HepG2 (cell line): ENCODE data around the gene SAPCD2. TPM values are rescaled to one million over a fixed set of nuclear protein-coding genes. Genes with fewer than 3 reads are reported as not detected.

Experiments
- ATAC-seq: fragments of 200-7000 bp; cut with Tn5 transposase; 3 replicates; pipeline ENCODE4 v1.9.1; 2020; ENCODE audit warnings: mild to moderate bottlenecking, moderate library complexity
- BruUV-seq: library from RNA; stranded (reverse); fragments of 400-500 nt; replicated peaks from 2 replicates; lab custom pipeline; 2021; lab: Mats Ljungman, UMichigan
- CTCF ChIA-PET: fragments of 300-600 bp; formaldehyde crosslinking; extraction: SDS; loops from one replicate; lab custom pipeline; 2021; ENCODE audit warnings: low total read pairs, inconsistent platforms, low intra/inter-chr PET ratio; lab: Yijun Ruan, JAX
- POLR2A ChIA-PET: fragments of 350-600 bp; sonication (Branson Sonifier 250); formaldehyde crosslinking; loops from one replicate; lab custom pipeline; 2020; ENCODE audit warnings: antibody characterized with exemption, inconsistent platforms; lab: Yijun Ruan, JAX
- DNase-seq: peaks from one replicate; pipeline ENCODE4 v3.0.0-alpha.2; 2015; ENCODE audit warnings: low spot score
- FAIRE-seq: peaks from 3 replicates; lab custom pipeline; 2011; peaks lifted over from hg19 to GRCh38; lab: Jason Lieb, UNC
- H2AFZ ChIP-seq: one replicate; pipeline ENCODE4 v1.6.1; 2011; ENCODE audit warnings: low read length, inconsistent platforms
- H3K27ac ChIP-seq: fragments of 300-600 bp; 3 replicates; pipeline ENCODE4 v1.8.0; 2011; ENCODE audit warnings: mixed run types, mild to moderate bottlenecking, mixed read lengths, low read length, inconsistent platforms; ENCODE audit not compliant: insufficient read depth; ENCODE audit errors: extremely low read length
- H3K27me3 ChIP-seq, 2 experiments: fragments of 200-600 bp in 1 of 2; 2 replicates in 1 of 2; 3 replicates in 1 of 2; pipeline versions ENCODE4 v1.6.0 to v1.8.0; 2011; ENCODE audit warnings: low read length in 2 of 2, mild to moderate bottlenecking in 2 of 2, moderate library complexity in 2 of 2, inconsistent platforms in 1 of 2; ENCODE audit not compliant: insufficient read depth in 2 of 2, control insufficient read depth in 1 of 2
- H3K36me3 ChIP-seq, 2 experiments: fragments of 200-600 bp in 1 of 2; replicated peaks in 1 of 2; 2 replicates in 1 of 2; 3 replicates in 1 of 2; pipeline versions ENCODE4 v1.5.1 to v1.8.0; 2011; ENCODE audit warnings: low read length in 2 of 2, inconsistent platforms in 1 of 2; ENCODE audit not compliant: insufficient read depth in 2 of 2, control insufficient read depth in 1 of 2
- H3K4me1 ChIP-seq: 2 replicates; pipeline ENCODE4 v1.5.1; 2012; ENCODE audit warnings: low read length, inconsistent platforms; ENCODE audit not compliant: insufficient read depth
- H3K4me2 ChIP-seq: 2 replicates; pipeline ENCODE4 v1.6.0; 2011; ENCODE audit warnings: low read depth, low read length, inconsistent platforms
- H3K4me3 ChIP-seq, 3 experiments: fragments of 200-600 bp in 1 of 3; sonication (generic), shearing (Covaris generic) in 1 of 3; replicated peaks in 1 of 3; 2 replicates each; pipeline ENCODE4 v1.5.1; 2011 to 2016; ENCODE audit warnings: low read length in 3 of 3, inconsistent platforms in 2 of 3, low read depth in 2 of 3, mild to moderate bottlenecking in 2 of 3, control low read depth in 1 of 3, mixed read lengths in 1 of 3; ENCODE audit not compliant: insufficient read depth in 1 of 3
- H3K79me2 ChIP-seq: one replicate; pipeline ENCODE4 v1.6.1; 2011; ENCODE audit warnings: low read length, inconsistent platforms; ENCODE audit not compliant: insufficient read depth
- H3K9ac ChIP-seq: 2 replicates; pipeline ENCODE4 v1.6.0; 2011; ENCODE audit warnings: mild to moderate bottlenecking, low read depth, low read length, inconsistent platforms; ENCODE audit not compliant: insufficient read depth
- H3K9me3 ChIP-seq: 2 replicates; pipeline ENCODE4 v1.5.1; 2012; ENCODE audit warnings: mild to moderate bottlenecking, low read length
- H4K20me1 ChIP-seq: 2 replicates; pipeline ENCODE4 v1.6.0; 2011; ENCODE audit warnings: inconsistent platforms, mild to moderate bottlenecking, low read length, moderate library complexity; ENCODE audit not compliant: insufficient read depth
- ARID4A ChIP-seq: sonication (generic); formaldehyde crosslinking; IDR thresholded peaks from 2 replicates; pipeline ENCODE4 v1.5.0; 2020; ENCODE audit warnings: mild to moderate bottlenecking, missing genetic modification reagents, borderline replicate concordance
- DBP ChIP-seq: sonication (generic); formaldehyde crosslinking; IDR thresholded peaks from 2 replicates; pipeline ENCODE4 v1.4.0; 2020; ENCODE audit warnings: missing genetic modification reagents; ENCODE audit errors: not compliant biosample characterization
- DPF2 ChIP-seq: sonication (generic); formaldehyde crosslinking; IDR thresholded peaks from 2 replicates; pipeline ENCODE4 v1.4.0; 2020; ENCODE audit warnings: mild to moderate bottlenecking, low read depth, missing genetic modification reagents, borderline replicate concordance
- HIC2 ChIP-seq: sonication (generic); formaldehyde crosslinking; IDR thresholded peaks from 2 replicates; pipeline ENCODE4 v1.9.0; 2022; ENCODE audit warnings: low read depth, missing genetic modification reagents
- SALL1 ChIP-seq: sonication (generic); formaldehyde crosslinking; IDR thresholded peaks from 2 replicates; pipeline ENCODE4 v1.8.0; 2022; ENCODE audit warnings: mild to moderate bottlenecking, missing genetic modification reagents
- SKIL ChIP-seq: sonication (generic); formaldehyde crosslinking; IDR thresholded peaks from 2 replicates; pipeline ENCODE4 v1.8.0; 2022; ENCODE audit warnings: missing genetic modification reagents, mild to moderate bottlenecking, moderate library complexity, borderline replicate concordance
- ZGPAT ChIP-seq: IDR thresholded peaks from 2 replicates; pipeline ENCODE4 v1.6.1; 2016; ENCODE audit warnings: mild to moderate bottlenecking
- ZNF841 ChIP-seq: sonication (generic); formaldehyde crosslinking; IDR thresholded peaks from 2 replicates; pipeline ENCODE4 v1.8.1; 2023; ENCODE audit warnings: missing genetic modification reagents, borderline replicate concordance
- ZSCAN12 ChIP-seq: sonication (generic); formaldehyde crosslinking; IDR thresholded peaks from 2 replicates; pipeline ENCODE4 v1.9.0; 2021; ENCODE audit warnings: mild to moderate bottlenecking, missing genetic modification reagents
- whole genome bisulfite sequencing: methylation state at CpG from one replicate; pipeline ENCODE4 v1.1.6; 2017; ENCODE audit warnings: low lambda C conversion rate; 5-methylcytosine and 5-hydroxymethylcytosine counted together
- in situ Hi-C: cut with HindIII; loops from 2 replicates; pipeline ENCODE4 v1.10.0; 2017; ENCODE audit warnings: low pct_unique_long_range_greater_than_20kb; ENCODE audit not compliant: extremely low pct_ligation_motif_present
- intact Hi-C: fragments of 100-400 bp; cut with micrococcal nuclease; formaldehyde crosslinking; loops from one replicate; pipeline ENCODE4 v1.10.0; 2022; ENCODE audit not compliant: unreplicated experiment
- polyA plus RNA-seq, 8 experiments: library from polyadenylated mRNA; depleted of rRNA in 3 of 8; stranded (reverse) in 7 of 8; unstranded in 1 of 8; fragments of >200 nt; fragmentation: Illumina TruSeq in 4 of 8; extraction: Trizol in 4 of 8; gene quantifications; 2 replicates each; pipeline versions ENCODE4 v1.2.1 to v1.2.3, GENCODE V29; 2011 to 2016; ENCODE audit warnings: low read depth in 4 of 8, missing spikeins in 1 of 8, mixed read lengths in 1 of 8; ENCODE audit not compliant: insufficient read depth in 1 of 8
- total RNA-seq, 5 experiments: library from RNA; depleted of rRNA; stranded (reverse); fragments of >200 nt; fragmentation: Illumina TruSeq; extraction: Trizol; gene quantifications; 2 replicates each; pipeline ENCODE4 v1.2.3, GENCODE V29; 2016; ENCODE audit warnings: low read depth in 1 of 5

Gene SAPCD2
- total and polyA plus RNA-seq, 2 of the 13 experiments (the other 11 are each of a cell fraction or from before 2014, with no cell fraction given): 21.9 to 42.8 TPM

- no peak for TF ChIP-seq DBP (CRISPR knock-in tag)
- TF ChIP-seq ZNF841 (CRISPR knock-in tag): no peak
- TF ChIP-seq DPF2 (CRISPR knock-in tag): 0 out of 2 replicates have a peak, but pooled peaks have one; percentile 27
- TF ChIP-seq ZSCAN12 (CRISPR knock-in tag): no peak
- TF ChIP-seq ZGPAT (CRISPR knock-in tag): no peak
These were observed 46.4 kb upstream of the SAPCD2 start (continued) for GRCh38 chr9:137116728-137117127.

- Histone ChIP-seq H3K4me2 (peak overlapping the region; percentile 77), H2AFZ (no peak overlapping the region), H3K9ac (no peak overlapping the region; the same call in 1 of the 2 replicates), H3K36me3 (no peaks in the 10 kb centered on the region), H3K4me3 (peak overlapping the region in 1 of 3 experiments; percentile 44; a peak in 3 of 6 replicates), H3K79me2 (no peaks in the 10 kb centered on the region), H3K27ac (no peak overlapping the region), H3K27me3 (no peaks in the 10 kb centered on the region), H3K4me1 (peaks cover 57% of the 10 kb centered on the region), H4K20me1 (no peaks in the 10 kb centered on the region), H3K9me3 (no peaks in the 10 kb centered on the region)
- peak; percentile 19 for ATAC-seq
- peak; percentile 48 for FAIRE-seq
- no TSS peak for BruUV-seq
- CTCF ChIA-PET: interaction anchor here (1.0 kb wide), 1 partner anchor 48 kb away, joined by 3 read pairs; no protein-coding TSS in a partner anchor
- no peak for DNase-seq
- POLR2A ChIA-PET: interaction anchor here (0.7 to 1.1 kb wide), 2 partner anchors 12 to 73 kb away, joined by 3 to 6 read pairs; no protein-coding TSS in a partner anchor
- intact Hi-C loops (loop anchor here (10.0 kb wide), 1 partner anchor 59 kb away; the partner anchor contains the start of genes LRRC26 and TMEM210), in situ Hi-C loops (no loop called here)
- 40% methylated on average over 2 of the region's 6 CpGs for WGBS
- TF ChIP-seq HIC2 (CRISPR knock-in tag) (peak; percentile 59; the same call in 1 of the 2 replicates), ARID4A (peak; percentile 8; the same call in 1 of the 2 replicates), SALL1 (CRISPR knock-in tag) (0 out of 2 replicates have a peak, but pooled peaks have one; percentile 31), SKIL (CRISPR knock-in tag) (peak; percentile 41; the same call in 1 of the 2 replicates)
These were observed 45.7 kb upstream of the SAPCD2 start for GRCh38 chr9:137116027-137116507.
